HepG2 (cell line): ENCODE measurements around the gene RPS25. TPM values are rescaled to one million over a fixed set of nuclear protein-coding genes. Genes with fewer than 3 reads are reported as not detected.

Experiments
- EED ChIP-seq: sonication (generic); formaldehyde crosslinking; IDR thresholded peaks from 2 replicates; pipeline ENCODE4 v1.5.0; 2020; ENCODE audit warnings: mild to moderate bottlenecking, missing genetic modification reagents
- ZNF136 ChIP-seq: sonication (generic); formaldehyde crosslinking; IDR thresholded peaks from 2 replicates; pipeline ENCODE4 v1.8.1; 2022; ENCODE audit warnings: low read depth, mild to moderate bottlenecking, moderate library complexity, missing genetic modification reagents
- ZNF256 ChIP-seq: sonication (generic); formaldehyde crosslinking; conservative IDR thresholded peaks from 2 replicates; pipeline ENCODE4 v1.4.0; 2020; ENCODE audit warnings: missing genetic modification reagents
- polyA plus RNA-seq, 8 experiments: library from polyadenylated mRNA; depleted of rRNA in 3 of 8; stranded (reverse) in 7 of 8; unstranded in 1 of 8; fragments of >200 nt; fragmentation: Illumina TruSeq in 4 of 8; extraction: Trizol in 4 of 8; gene quantifications; 2 replicates each; pipeline versions ENCODE4 v1.2.1 to v1.2.3, GENCODE V29; 2011 to 2016; ENCODE audit warnings: low read depth in 4 of 8, missing spikeins in 1 of 8, mixed read lengths in 1 of 8; ENCODE audit not compliant: insufficient read depth in 1 of 8
- total RNA-seq, 5 experiments: library from RNA; depleted of rRNA; stranded (reverse); fragments of >200 nt; fragmentation: Illumina TruSeq; extraction: Trizol; gene quantifications; 2 replicates each; pipeline ENCODE4 v1.2.3, GENCODE V29; 2016; ENCODE audit warnings: low read depth in 1 of 5
- TF ChIP-seq, protein P1 (sequence below): sonication (generic); formaldehyde crosslinking; IDR thresholded peaks from 2 replicates; pipeline ENCODE4 v1.8.0; 2022; ENCODE audit warnings: low read depth, missing genetic modification reagents
- TF ChIP-seq, protein P2 (sequence below): sonication (generic); formaldehyde crosslinking; IDR thresholded peaks from 2 replicates; pipeline ENCODE4 v1.5.0; 2020; ENCODE audit warnings: missing genetic modification reagents
- TF ChIP-seq, protein P3 (sequence below): sonication (generic); formaldehyde crosslinking; IDR thresholded peaks from 2 replicates; pipeline ENCODE4 v1.5.1; 2020; ENCODE audit warnings: missing genetic modification reagents, mild to moderate bottlenecking, borderline replicate concordance
- TF ChIP-seq, protein P4 (sequence below): sonication (generic); formaldehyde crosslinking; IDR thresholded peaks from 2 replicates; pipeline ENCODE4 v1.4.0; 2020; ENCODE audit warnings: mild to moderate bottlenecking, missing genetic modification reagents

Gene RPS25
- total and polyA plus RNA-seq, 2 of the 13 experiments (the other 11 are each of a cell fraction or from before 2014, with no cell fraction given): 839 to 1,415 TPM

DNA sequence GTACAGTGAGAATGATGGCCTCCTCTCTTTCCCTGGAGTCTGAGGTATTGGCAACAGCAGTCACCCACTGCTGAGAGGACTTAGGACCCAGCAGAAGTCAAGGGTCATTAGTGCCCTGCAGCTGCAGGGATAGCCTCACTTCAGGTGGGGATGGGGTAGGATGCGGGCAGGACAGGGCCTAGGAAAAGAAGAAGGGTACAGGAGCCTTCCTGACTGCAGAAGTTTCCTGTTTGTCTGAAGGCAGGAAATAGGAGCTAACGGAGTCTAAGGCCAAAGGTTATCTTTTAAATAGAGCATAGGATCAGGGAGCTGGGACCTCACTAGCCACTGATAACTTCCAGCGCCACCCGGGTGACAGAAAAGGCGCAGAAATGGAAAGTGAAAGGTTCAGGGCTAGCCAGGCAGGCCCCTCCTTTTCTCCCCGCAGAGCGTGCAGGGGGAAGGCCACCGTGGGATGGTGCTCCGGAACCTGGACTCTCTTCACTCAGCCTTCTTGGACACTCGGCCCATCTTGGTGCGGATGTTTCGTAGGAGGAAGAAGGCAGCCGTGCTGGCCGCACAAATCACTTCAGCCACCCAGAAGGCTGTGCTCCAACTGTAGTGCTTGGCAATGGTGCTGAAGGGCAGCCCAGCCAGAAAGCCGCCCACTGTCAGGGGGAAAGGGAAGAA lies 6.4 kb upstream of the RPS25 start (continued):
- TF ChIP-seq, protein P1, sequence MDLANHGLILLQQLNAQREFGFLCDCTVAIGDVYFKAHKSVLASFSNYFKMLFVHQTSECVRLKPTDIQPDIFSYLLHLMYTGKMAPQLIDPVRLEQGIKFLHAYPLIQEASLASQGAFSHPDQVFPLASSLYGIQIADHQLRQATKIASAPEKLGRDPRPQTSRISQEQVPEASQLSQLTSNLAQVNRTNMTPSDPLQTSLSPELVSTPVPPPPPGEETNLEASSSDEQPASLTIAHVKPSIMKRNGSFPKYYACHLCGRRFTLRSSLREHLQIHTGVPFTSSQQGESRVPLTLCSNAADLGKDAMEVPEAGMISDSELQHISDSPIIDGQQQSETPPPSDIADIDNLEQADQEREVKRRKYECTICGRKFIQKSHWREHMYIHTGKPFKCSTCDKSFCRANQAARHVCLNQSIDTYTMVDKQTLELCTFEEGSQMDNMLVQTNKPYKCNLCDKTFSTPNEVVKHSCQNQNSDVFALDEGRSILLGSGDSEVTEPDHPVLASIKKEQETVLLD (CRISPR knock-in tag): no peak
- TF ChIP-seq EED: no peak
- TF ChIP-seq, protein P2, sequence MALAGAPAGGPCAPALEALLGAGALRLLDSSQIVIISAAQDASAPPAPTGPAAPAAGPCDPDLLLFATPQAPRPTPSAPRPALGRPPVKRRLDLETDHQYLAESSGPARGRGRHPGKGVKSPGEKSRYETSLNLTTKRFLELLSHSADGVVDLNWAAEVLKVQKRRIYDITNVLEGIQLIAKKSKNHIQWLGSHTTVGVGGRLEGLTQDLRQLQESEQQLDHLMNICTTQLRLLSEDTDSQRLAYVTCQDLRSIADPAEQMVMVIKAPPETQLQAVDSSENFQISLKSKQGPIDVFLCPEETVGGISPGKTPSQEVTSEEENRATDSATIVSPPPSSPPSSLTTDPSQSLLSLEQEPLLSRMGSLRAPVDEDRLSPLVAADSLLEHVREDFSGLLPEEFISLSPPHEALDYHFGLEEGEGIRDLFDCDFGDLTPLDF: no peak
- TF ChIP-seq, protein P3, sequence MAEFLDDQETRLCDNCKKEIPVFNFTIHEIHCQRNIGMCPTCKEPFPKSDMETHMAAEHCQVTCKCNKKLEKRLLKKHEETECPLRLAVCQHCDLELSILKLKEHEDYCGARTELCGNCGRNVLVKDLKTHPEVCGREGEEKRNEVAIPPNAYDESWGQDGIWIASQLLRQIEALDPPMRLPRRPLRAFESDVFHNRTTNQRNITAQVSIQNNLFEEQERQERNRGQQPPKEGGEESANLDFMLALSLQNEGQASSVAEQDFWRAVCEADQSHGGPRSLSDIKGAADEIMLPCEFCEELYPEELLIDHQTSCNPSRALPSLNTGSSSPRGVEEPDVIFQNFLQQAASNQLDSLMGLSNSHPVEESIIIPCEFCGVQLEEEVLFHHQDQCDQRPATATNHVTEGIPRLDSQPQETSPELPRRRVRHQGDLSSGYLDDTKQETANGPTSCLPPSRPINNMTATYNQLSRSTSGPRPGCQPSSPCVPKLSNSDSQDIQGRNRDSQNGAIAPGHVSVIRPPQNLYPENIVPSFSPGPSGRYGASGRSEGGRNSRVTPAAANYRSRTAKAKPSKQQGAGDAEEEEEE (CRISPR knock-in tag): 0 out of 2 replicates have a peak, but pooled peaks have one; percentile 65
- TF ChIP-seq ZNF136: no peak
- TF ChIP-seq ZNF256 (CRISPR knock-in tag): no peak
- TF ChIP-seq, protein P4, sequence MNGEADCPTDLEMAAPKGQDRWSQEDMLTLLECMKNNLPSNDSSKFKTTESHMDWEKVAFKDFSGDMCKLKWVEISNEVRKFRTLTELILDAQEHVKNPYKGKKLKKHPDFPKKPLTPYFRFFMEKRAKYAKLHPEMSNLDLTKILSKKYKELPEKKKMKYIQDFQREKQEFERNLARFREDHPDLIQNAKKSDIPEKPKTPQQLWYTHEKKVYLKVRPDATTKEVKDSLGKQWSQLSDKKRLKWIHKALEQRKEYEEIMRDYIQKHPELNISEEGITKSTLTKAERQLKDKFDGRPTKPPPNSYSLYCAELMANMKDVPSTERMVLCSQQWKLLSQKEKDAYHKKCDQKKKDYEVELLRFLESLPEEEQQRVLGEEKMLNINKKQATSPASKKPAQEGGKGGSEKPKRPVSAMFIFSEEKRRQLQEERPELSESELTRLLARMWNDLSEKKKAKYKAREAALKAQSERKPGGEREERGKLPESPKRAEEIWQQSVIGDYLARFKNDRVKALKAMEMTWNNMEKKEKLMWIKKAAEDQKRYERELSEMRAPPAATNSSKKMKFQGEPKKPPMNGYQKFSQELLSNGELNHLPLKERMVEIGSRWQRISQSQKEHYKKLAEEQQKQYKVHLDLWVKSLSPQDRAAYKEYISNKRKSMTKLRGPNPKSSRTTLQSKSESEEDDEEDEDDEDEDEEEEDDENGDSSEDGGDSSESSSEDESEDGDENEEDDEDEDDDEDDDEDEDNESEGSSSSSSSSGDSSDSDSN: peak; percentile 33; the same call in 1 of the 2 replicates
